Measurements from ENCODE around the gene PRMT5. TPM values are rescaled to one million over a fixed set of nuclear protein-coding genes. Genes with fewer than 3 reads are reported as not detected.

Gene PRMT5
- total RNA-seq, 2 experiments from 2014 or later: 15.6 to 19.3 TPM

GRCh38 chr14:22871224-22872032 lies 57.7 kb downstream of the PRMT5 start, which contains the start of gene LRP10:
TSS of gene LRP10 (plus strand) at chr14:22871740. CDS start at chr14:22872304, 564 bp downstream.
- H3K27ac Mint-ChIP-seq: peak within 1 kb of the TSS; percentile 87
- no peak for TF ChIP-seq CTCF (IDR thresholded peaks at IDR 0.05)

GRCh38 chr14:22870811-22871223 lies 58.4 kb downstream of the PRMT5 start:
- Mint-ChIP-seq H3K9me3 (no peaks in the 10 kb centered on the region), H3K4me3 (peak overlapping the region; percentile 86), H3K27ac (peak overlapping the region; percentile 87), H3K27me3 (no peaks in the 10 kb centered on the region), H3K4me1 (ENCODE audit: low read depth) (peaks cover 40% of the 10 kb centered on the region), H3K36me3 (ENCODE audit: low read depth) (peaks cover 42% of the 10 kb centered on the region)
- Histone ChIP-seq H3K36me3 (ENCODE audit: insufficient read depth, low read length) (peaks cover 30% of the 10 kb centered on the region), H3K4me3 (ENCODE audit: low read length) (peak overlapping the region; percentile 94), H3K27ac (ENCODE audit: low read depth in 1 of 2, low read length in 2 of 2) (peak overlapping the region; percentile 93 to 98), H3K4me1 (ENCODE audit: insufficient read depth, low read length) (peaks cover 58% of the 10 kb centered on the region), H3K27me3 (ENCODE audit: control insufficient read depth in 1 of 2, insufficient read depth in 2 of 2, low read length in 2 of 2) (no peaks in the 10 kb centered on the region), H3K9me3 (ENCODE audit: control insufficient read depth in 1 of 2, insufficient read depth in 1 of 2, low read length in 2 of 2) (no peaks in the 10 kb centered on the region)
- CTCF ChIA-PET: interaction anchor here (0.8 to 5.3 kb wide), 8 partner anchors 14 to 301 kb away, joined by 3 to 67 read pairs (median 6); partner anchors contain the start of genes RBM23 and REM2
- TF ChIP-seq CTCF (IDR thresholded peaks at IDR 0.05): no peak
- DNase-seq: peak in 1 of 14 experiments; percentile 90
- intact Hi-C loops (cut with DNase I, micrococcal nuclease): loop anchor here (1.0 to 2.0 kb wide), 3 partner anchors 16 to 58 kb away; partner anchors contain the start of genes RBM23 (in 2 of the 2) and PRMT5 (in 1 of the 2)
- ATAC-seq (ENCODE audit: poor library complexity): no peak
- POLR2A ChIA-PET: interaction anchor here (0.8 to 4.0 kb wide), 23 partner anchors 9 to 1372 kb away, joined by 3 to 97 read pairs (median 8); partner anchors contain the start of genes ACIN1, C14orf119, DAD1 and MMP14

More at GRCh38 chr14:22871224-22872032, 57.7 kb downstream of the PRMT5 start, which contains the start of gene LRP10:
- POLR2A ChIA-PET: interaction anchor here (0.6 to 4.0 kb wide), 28 partner anchors 9 to 1371 kb away, joined by 3 to 97 read pairs (median 6); partner anchors contain the start of genes ACIN1, AJUBA, C14orf119 and DAD1
- Mint-ChIP-seq H3K36me3 (ENCODE audit: low read depth) (peaks cover 49% of the 10 kb centered on the region), H3K9me3 (no peaks in the 10 kb centered on the region), H3K4me3 (peak within 1 kb of the TSS; percentile 93), H3K4me1 (ENCODE audit: low read depth) (peaks cover 44% of the 10 kb centered on the region), H3K27me3 (no peaks in the 10 kb centered on the region)
- intact Hi-C loops (cut with DNase I, micrococcal nuclease): loop anchor here (1.0 to 2.0 kb wide), 6 partner anchors 15 to 57 kb away; partner anchors contain the start of genes RBM23 (in 2 of the 2) and PRMT5 (in 1 of the 2)
- peak; percentile 75 for ATAC-seq (ENCODE audit: poor library complexity)
- Histone ChIP-seq H3K27me3 (ENCODE audit: control insufficient read depth in 1 of 2, insufficient read depth in 2 of 2, low read length in 2 of 2) (no peaks in the 10 kb centered on the region), H3K4me3 (ENCODE audit: low read length) (peak within 1 kb of the TSS; percentile 94), H3K36me3 (ENCODE audit: insufficient read depth, low read length) (peaks cover 36% of the 10 kb centered on the region), H3K4me1 (ENCODE audit: insufficient read depth, low read length) (peaks cover 62% of the 10 kb centered on the region), H3K27ac (ENCODE audit: low read depth in 1 of 2, low read length in 2 of 2) (peak within 1 kb of the TSS; percentile 93 to 98), H3K9me3 (ENCODE audit: control insufficient read depth in 1 of 2, insufficient read depth in 1 of 2, low read length in 2 of 2) (no peaks in the 10 kb centered on the region)
- DNase-seq: peak; percentile 56 to 87 (median 73)
- CTCF ChIA-PET: interaction anchor here (0.5 to 5.3 kb wide), 19 partner anchors 13 to 315 kb away, joined by 3 to 67 read pairs (median 4); partner anchors contain the start of genes PRMT5, RBM23 and REM2

Other genes with a start within 250 kb of the PRMT5 start
- gene OXA1L, start 162.7 kb downstream of the PRMT5 start, total RNA-seq: 100 to 1,000 TPM; 176 to 177 TPM
- gene SLC7A7, start 113.9 kb downstream of the PRMT5 start, total RNA-seq: 1 to 10 TPM in 1 of 2 experiments, under 1 TPM in 1; 0.89 to 1.1 TPM
- gene MRPL52, start 99.5 kb downstream of the PRMT5 start, total RNA-seq: 10 to 100 TPM; 27.6 to 29.4 TPM
- 1 to 10 TPM; 2.6 to 2.9 TPM for gene MMP14, start 92.8 kb downstream of the PRMT5 start, total RNA-seq
- 10 to 100 TPM; 52.4 to 54.6 TPM for gene LRP10, start 57.6 kb downstream of the PRMT5 start, total RNA-seq
- 1 to 10 TPM; 9.2 to 9.4 TPM for gene REM2, start 46.2 kb downstream of the PRMT5 start, total RNA-seq
- 100 to 1,000 TPM in 1 of 2 experiments, 10 to 100 TPM in 1; 87.9 to 111 TPM for gene RBM23, start 10.2 kb downstream of the PRMT5 start, total RNA-seq
- 10 to 100 TPM; 17.5 to 19.6 TPM for gene HAUS4, start 27.7 kb upstream of the PRMT5 start, total RNA-seq
- 1 to 10 TPM in 1 of 2 experiments, under 1 TPM in 1; 0.67 to 1.1 TPM for gene AJUBA, start 53.2 kb upstream of the PRMT5 start, total RNA-seq
- gene C14orf93, start 80.8 kb upstream of the PRMT5 start, total RNA-seq: 1 to 10 TPM; 7.6 to 8.4 TPM
- 10 to 100 TPM; 20.1 to 24.5 TPM for gene PSMB5, start 105.5 kb upstream of the PRMT5 start, total RNA-seq
- gene PSMB11, start 112.8 kb upstream of the PRMT5 start, total RNA-seq: under 1 TPM; 0.16 to 0.31 TPM
- 1 to 10 TPM; 3.3 to 3.7 TPM for gene CDH24, start 128.1 kb upstream of the PRMT5 start, total RNA-seq
- gene ACIN1, start 165.8 kb upstream of the PRMT5 start, total RNA-seq: 100 to 1,000 TPM; 282 to 288 TPM
- gene C14orf119, start 166.1 kb upstream of the PRMT5 start, total RNA-seq: 1 to 10 TPM; 3.1 to 3.9 TPM
- not detected for gene CIROP, start 175.6 kb upstream of the PRMT5 start, total RNA-seq
- not detected for gene CEBPE, start 189.9 kb upstream of the PRMT5 start, total RNA-seq